DOHH2 (cell line): ENCODE data around the gene RDM1.

Experiments used
- EZH2phosphoT487 ChIP-seq: fragments of 200-600 bp; sonication (generic); IDR thresholded peaks from 2 replicates; pipeline ENCODE4 v1.6.1; 2017; ENCODE audit warnings: borderline replicate concordance, mild to moderate bottlenecking, antibody characterized with exemption, low read length, moderate library complexity, mixed read lengths
- TF ChIP-seq, protein P1 (sequence below): fragments of 200-600 bp; sonication (generic); IDR thresholded peaks from one replicate; pipeline ENCODE4 v1.5.1; 2014; ENCODE audit warnings: antibody characterized with exemption, mild to moderate bottlenecking, low read depth, low read length; ENCODE audit not compliant: poor library complexity, severe bottlenecking

DNA sequence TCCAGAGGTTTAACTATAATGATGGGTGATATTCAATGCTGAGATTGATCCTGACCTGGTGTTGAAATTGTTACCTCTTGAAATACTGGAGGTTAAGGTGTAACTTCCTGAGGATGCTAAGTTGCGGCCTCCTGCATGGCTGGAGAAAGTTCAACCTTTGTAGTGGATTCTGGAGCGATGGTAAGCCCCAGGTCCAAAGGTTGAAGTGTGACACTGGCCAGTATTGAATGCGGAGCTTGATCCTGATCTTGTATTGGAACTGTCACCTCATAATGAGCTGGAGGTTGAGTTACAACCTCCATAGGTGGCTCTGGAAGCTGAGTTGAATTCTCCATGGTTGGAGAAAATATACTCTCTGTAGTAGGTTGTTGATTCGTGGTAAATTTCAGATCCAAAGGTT is 17.0 kb downstream of the RDM1 start:
- TF ChIP-seq, protein P1, sequence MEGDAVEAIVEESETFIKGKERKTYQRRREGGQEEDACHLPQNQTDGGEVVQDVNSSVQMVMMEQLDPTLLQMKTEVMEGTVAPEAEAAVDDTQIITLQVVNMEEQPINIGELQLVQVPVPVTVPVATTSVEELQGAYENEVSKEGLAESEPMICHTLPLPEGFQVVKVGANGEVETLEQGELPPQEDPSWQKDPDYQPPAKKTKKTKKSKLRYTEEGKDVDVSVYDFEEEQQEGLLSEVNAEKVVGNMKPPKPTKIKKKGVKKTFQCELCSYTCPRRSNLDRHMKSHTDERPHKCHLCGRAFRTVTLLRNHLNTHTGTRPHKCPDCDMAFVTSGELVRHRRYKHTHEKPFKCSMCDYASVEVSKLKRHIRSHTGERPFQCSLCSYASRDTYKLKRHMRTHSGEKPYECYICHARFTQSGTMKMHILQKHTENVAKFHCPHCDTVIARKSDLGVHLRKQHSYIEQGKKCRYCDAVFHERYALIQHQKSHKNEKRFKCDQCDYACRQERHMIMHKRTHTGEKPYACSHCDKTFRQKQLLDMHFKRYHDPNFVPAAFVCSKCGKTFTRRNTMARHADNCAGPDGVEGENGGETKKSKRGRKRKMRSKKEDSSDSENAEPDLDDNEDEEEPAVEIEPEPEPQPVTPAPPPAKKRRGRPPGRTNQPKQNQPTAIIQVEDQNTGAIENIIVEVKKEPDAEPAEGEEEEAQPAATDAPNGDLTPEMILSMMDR: no peak
- TF ChIP-seq EZH2phosphoT487: no peak
